HCT116 (cell line): Measurements from ENCODE around the gene MIEN1.

ENCODE experiments used
- CBX3 ChIP-seq: IDR thresholded peaks from 2 replicates; pipeline ENCODE4 v1.6.1; 2012; ENCODE audit warnings: low read depth
- EZH2 ChIP-seq: fragments of 200-600 bp; sonication (generic); IDR thresholded peaks from 2 replicates; pipeline ENCODE4 v1.6.1; 2017; ENCODE audit warnings: antibody characterized with exemption, mixed run types
- EZH2phosphoT487 ChIP-seq: fragments of 200-600 bp; IDR thresholded peaks from 2 replicates; pipeline ENCODE4 v1.6.1; 2018; ENCODE audit warnings: antibody characterized with exemption, borderline replicate concordance
- POLR2A ChIP-seq: IDR thresholded peaks from 2 replicates; pipeline ENCODE4 v1.7.0; 2011; ENCODE audit warnings: borderline replicate concordance; ENCODE audit not compliant: insufficient read depth, insufficient read length; ENCODE audit errors: extremely low read depth
- POLR2AphosphoS5 ChIP-seq: IDR thresholded peaks from 2 replicates; pipeline ENCODE4 v1.6.1; 2011; ENCODE audit warnings: mild to moderate bottlenecking, low read depth, low read length, moderate library complexity
- SRF ChIP-seq: IDR thresholded peaks from 2 replicates; pipeline ENCODE4 v1.6.1; 2012; ENCODE audit warnings: low read depth
- TF ChIP-seq, protein P1 (sequence below), 3 experiments: fragments of 200-600 bp in 1 of 3; sonication (generic) in 1 of 3; IDR thresholded peaks in 2 of 3; conservative IDR thresholded peaks in 1 of 3; 2 replicates each; pipeline ENCODE4 v1.5.1; 2012 to 2017; ENCODE audit warnings: low read depth in 2 of 3, low read length in 2 of 3, antibody characterized with exemption in 1 of 3, borderline replicate concordance in 1 of 3, control low read depth in 1 of 3, mild to moderate bottlenecking in 1 of 3, mixed read lengths in 1 of 3, mixed run types in 1 of 3, moderate library complexity in 1 of 3; ENCODE audit not compliant: insufficient read depth in 1 of 3
- TF ChIP-seq, protein P2 (sequence below): IDR thresholded peaks from 2 replicates; pipeline ENCODE4 v1.6.1; 2012

GRCh38 chr17:39705786-39706348 lies 24.5 kb downstream of the MIEN1 start:
- no peak for TF ChIP-seq EZH2
- TF ChIP-seq, protein P1, sequence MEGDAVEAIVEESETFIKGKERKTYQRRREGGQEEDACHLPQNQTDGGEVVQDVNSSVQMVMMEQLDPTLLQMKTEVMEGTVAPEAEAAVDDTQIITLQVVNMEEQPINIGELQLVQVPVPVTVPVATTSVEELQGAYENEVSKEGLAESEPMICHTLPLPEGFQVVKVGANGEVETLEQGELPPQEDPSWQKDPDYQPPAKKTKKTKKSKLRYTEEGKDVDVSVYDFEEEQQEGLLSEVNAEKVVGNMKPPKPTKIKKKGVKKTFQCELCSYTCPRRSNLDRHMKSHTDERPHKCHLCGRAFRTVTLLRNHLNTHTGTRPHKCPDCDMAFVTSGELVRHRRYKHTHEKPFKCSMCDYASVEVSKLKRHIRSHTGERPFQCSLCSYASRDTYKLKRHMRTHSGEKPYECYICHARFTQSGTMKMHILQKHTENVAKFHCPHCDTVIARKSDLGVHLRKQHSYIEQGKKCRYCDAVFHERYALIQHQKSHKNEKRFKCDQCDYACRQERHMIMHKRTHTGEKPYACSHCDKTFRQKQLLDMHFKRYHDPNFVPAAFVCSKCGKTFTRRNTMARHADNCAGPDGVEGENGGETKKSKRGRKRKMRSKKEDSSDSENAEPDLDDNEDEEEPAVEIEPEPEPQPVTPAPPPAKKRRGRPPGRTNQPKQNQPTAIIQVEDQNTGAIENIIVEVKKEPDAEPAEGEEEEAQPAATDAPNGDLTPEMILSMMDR (IDR thresholded peaks at IDR 0.05 in 2 of 3, conservative IDR thresholded peaks at IDR 0.05 in 1 of 3; ENCODE audit: borderline replicate concordance in 1 of 3, insufficient read depth in 1 of 3, low read depth in 2 of 3, low read length in 2 of 3), result no peak
- TF ChIP-seq EZH2phosphoT487, result no peak
- no peak for TF ChIP-seq SRF
- no peak for TF ChIP-seq CBX3
- no peak for TF ChIP-seq POLR2A
- TF ChIP-seq, protein P2, sequence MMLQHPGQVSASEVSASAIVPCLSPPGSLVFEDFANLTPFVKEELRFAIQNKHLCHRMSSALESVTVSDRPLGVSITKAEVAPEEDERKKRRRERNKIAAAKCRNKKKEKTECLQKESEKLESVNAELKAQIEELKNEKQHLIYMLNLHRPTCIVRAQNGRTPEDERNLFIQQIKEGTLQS, result no peak
- peak; percentile 44 for TF ChIP-seq POLR2AphosphoS5
